ENCODE measurements around the gene NLN. TPM values are rescaled to one million over a fixed set of nuclear protein-coding genes. Genes with fewer than 3 reads are reported as not detected.

NLN gene
- total and polyA plus RNA-seq, 9 of the 15 experiments (the other 6 are each of a cell fraction or from before 2014, with no cell fraction given): 6.9 to 45.2 (median 28.8) TPM

DNA sequence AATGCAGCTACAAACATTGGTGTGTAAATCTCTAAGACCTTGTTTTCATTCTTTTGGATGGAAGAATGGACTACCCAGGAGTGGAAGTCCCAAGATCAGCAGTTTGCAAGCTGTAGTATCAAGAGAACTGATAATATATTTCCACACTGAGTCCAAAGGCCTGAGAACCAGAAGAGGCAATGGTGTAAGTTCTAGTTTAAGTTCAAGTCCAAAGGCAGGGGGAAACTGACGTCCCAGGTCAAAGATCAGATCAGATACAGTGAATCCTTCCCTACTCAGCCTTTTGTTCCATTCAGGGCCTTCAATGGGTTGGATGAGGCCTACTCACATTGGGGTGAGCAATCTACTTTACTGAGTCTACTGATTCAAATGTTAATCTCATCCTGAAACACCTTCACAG is 124.1 kb downstream of the NLN start:
- in situ Hi-C loops (cut with MboI): no loop called here
- H3K9me3 ChIP-seq (replicated peaks; ENCODE audit: control insufficient read depth, insufficient read depth, low read depth, low read length): no peaks in the 10 kb centered on the region
- no peaks in the 10 kb centered on the region for H4K20me1 ChIP-seq (replicated peaks; ENCODE audit: control insufficient read depth, insufficient read depth, low read length)
- ChIA-PET POLR2A (no interaction called here), CTCF (ENCODE audit: low intra/inter-chr PET ratio) (no interaction called here)
- H3K4me3 ChIP-seq: no peak overlapping the region
- no peaks in the 10 kb centered on the region for H3K27me3 ChIP-seq (ENCODE audit: control insufficient read depth in 2 of 2, insufficient read depth in 2 of 2, low read length in 2 of 2)
- no peak for ATAC-seq
- TF ChIP-seq HDAC2 (IDR thresholded peaks at IDR 0.05) (no peak), KHSRP (IDR thresholded peaks at IDR 0.05) (no peak), ZBTB11 (CRISPR knock-in tag; IDR thresholded peaks at IDR 0.05) (no peak), HIVEP1 (CRISPR knock-in tag; IDR thresholded peaks at IDR 0.05) (no peak), ZNF175 (CRISPR knock-in tag; IDR thresholded peaks at IDR 0.05; ENCODE audit: low read depth) (no peak), AFF1 (IDR thresholded peaks at IDR 0.05; ENCODE audit: low read depth in 1 of 2, partially characterized antibody in 2 of 2) (no peak), SNAPC5 (CRISPR knock-in tag; IDR thresholded peaks at IDR 0.05) (no peak), ZNF57 (CRISPR knock-in tag; IDR thresholded peaks at IDR 0.05) (no peak)
- TF ChIP-seq, protein P1, sequence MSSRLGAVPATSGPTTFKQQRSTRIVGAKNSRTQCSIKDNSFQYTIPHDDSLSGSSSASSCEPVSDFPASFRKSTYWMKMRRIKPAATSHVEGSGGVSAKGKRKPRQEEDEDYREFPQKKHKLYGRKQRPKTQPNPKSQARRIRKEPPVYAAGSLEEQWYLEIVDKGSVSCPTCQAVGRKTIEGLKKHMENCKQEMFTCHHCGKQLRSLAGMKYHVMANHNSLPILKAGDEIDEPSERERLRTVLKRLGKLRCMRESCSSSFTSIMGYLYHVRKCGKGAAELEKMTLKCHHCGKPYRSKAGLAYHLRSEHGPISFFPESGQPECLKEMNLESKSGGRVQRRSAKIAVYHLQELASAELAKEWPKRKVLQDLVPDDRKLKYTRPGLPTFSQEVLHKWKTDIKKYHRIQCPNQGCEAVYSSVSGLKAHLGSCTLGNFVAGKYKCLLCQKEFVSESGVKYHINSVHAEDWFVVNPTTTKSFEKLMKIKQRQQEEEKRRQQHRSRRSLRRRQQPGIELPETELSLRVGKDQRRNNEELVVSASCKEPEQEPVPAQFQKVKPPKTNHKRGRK (tag; IDR thresholded peaks at IDR 0.05): no peak
- FAIRE-seq: no peak
- H3K9ac ChIP-seq (ENCODE audit: insufficient read depth in 1 of 2, low read depth in 2 of 2, low read length in 2 of 2): no peak overlapping the region
- 6% methylated on average over 1 of the region's 1 CpG for WGBS (ENCODE audit: insufficient coverage, low coverage, missing lambda C conversion rate)
- H3K27ac ChIP-seq (ENCODE audit: extremely low read depth, low read depth, low read length): no peak overlapping the region
- H3K9me1 ChIP-seq (ENCODE audit: control insufficient read depth, insufficient read depth, low read length): no peaks in the 10 kb centered on the region
- no peak for DNase-seq (ENCODE audit: extremely low read depth in 1 of 4, low spot score in 3 of 4)
- H3K4me1 ChIP-seq (replicated peaks in 1 of 2; ENCODE audit: control insufficient read depth in 2 of 2, insufficient read depth in 2 of 2, low read length in 2 of 2): no peaks in the 10 kb centered on the region
- no peak overlapping the region for H2AFZ ChIP-seq (ENCODE audit: low read depth, low read length)
- BruUV-seq (replicated peaks): no TSS peak
- H3K36me3 ChIP-seq (ENCODE audit: control insufficient read depth, insufficient read depth, low read length): no peaks in the 10 kb centered on the region
- H3K79me2 ChIP-seq (ENCODE audit: control insufficient read depth, insufficient read depth, low read length): no peaks in the 10 kb centered on the region
- H3K4me2 ChIP-seq (ENCODE audit: insufficient read depth, low read length): no peak overlapping the region
- intact Hi-C loops (cut with micrococcal nuclease): no loop called here
